Activated CD8-positive, alpha-beta memory T cell treated with anti-CD3 and anti-CD28 coated beads, Interleukin-2, amount 50 U/mL, for 24 hours (primary cell): ENCODE measurements around the gene TBL1X.
"Not testable (repeated sequence)": the region's sequence is repeated elsewhere in the genome, so short reads cannot be mapped to it uniquely, and the experiment has no call there.

Experiments used
- DNase-seq: peaks from one replicate; pipeline ENCODE4 v3.0.0-alpha.2; 2020; ENCODE audit errors: extremely low read depth

Gene TBL1X

GRCh38 chrX:9464435-9465371, at the start of gene TBL1X:
TBL1X (plus strand) TSS chrX:9465058; CDS start chrX:9653587, 188,529 bp downstream.
- DNase-seq = no peak

- DNase-seq = no peak
Observed at GRCh38 chrX:9416562-9417348, 48.1 kb upstream of the TBL1X start.

GRCh38 chrX:9418262-9418661, 46.6 kb upstream of the TBL1X start:
- DNase-seq = no peak

GRCh38 chrX:9420275-9421265, 44.3 kb upstream of the TBL1X start:
- no peak for DNase-seq

- no peak for DNase-seq
Observed at GRCh38 chrX:9429767-9430166, 35.1 kb upstream of the TBL1X start.

GRCh38 chrX:9430346-9430921, 34.4 kb upstream of the TBL1X start:
- no peak for DNase-seq

GRCh38 chrX:9431281-9431680, 33.6 kb upstream of the TBL1X start:
- no peak for DNase-seq

GRCh38 chrX:9433596-9433995, 31.3 kb upstream of the TBL1X start:
- no peak for DNase-seq

- DNase-seq = no peak
Observed at GRCh38 chrX:9434051-9434550, 30.8 kb upstream of the TBL1X start.

- not testable (repeated sequence) for DNase-seq
Observed at GRCh38 chrX:9435086-9435485, 29.8 kb upstream of the TBL1X start.

GRCh38 chrX:9436812-9437211, 28.0 kb upstream of the TBL1X start:
- DNase-seq = no peak

- no peak for DNase-seq
Observed at GRCh38 chrX:9438933-9439494, 25.8 kb upstream of the TBL1X start.

- DNase-seq = no peak
Observed at GRCh38 chrX:9440116-9440844, 24.6 kb upstream of the TBL1X start.

- DNase-seq = no peak
Observed at GRCh38 chrX:9442056-9442455, 22.8 kb upstream of the TBL1X start.

- no peak for DNase-seq
Observed at GRCh38 chrX:9443327-9443726, 21.5 kb upstream of the TBL1X start.

GRCh38 chrX:9447906-9448305, 17.0 kb upstream of the TBL1X start:
- no peak for DNase-seq

- no peak for DNase-seq
Observed at GRCh38 chrX:9456250-9457074, 8.4 kb upstream of the TBL1X start.

- not testable (repeated sequence) for DNase-seq
Observed at GRCh38 chrX:9458034-9458433, 6.8 kb upstream of the TBL1X start.

GRCh38 chrX:9458516-9459078, 6.3 kb upstream of the TBL1X start:
- DNase-seq = no peak
